Activated CD4-positive, alpha-beta T cell treated with anti-CD3 and anti-CD28 coated beads, Interleukin-2, amount 50 U/mL, for 24 hours (primary cell): Measurements from ENCODE around the gene BPIFB6.

ENCODE experiments used
- DNase-seq, 2 donors: peaks; one replicate each; pipeline ENCODE4 v3.0.0-alpha.2; 2020; ENCODE audit warnings: low read depth in 1 of 2, low spot score in 1 of 2

The BPIFB6 gene

GRCh38 chr20:33082546-33082945 is 51.1 kb downstream of the BPIFB6 start:
- DNase-seq, result no peak

GRCh38 chr20:33083544-33084340 is 52.3 kb downstream of the BPIFB6 start:
- DNase-seq, result no peak

- no peak for DNase-seq
Observed at GRCh38 chr20:33084722-33085121, 53.3 kb downstream of the BPIFB6 start.

DNA sequence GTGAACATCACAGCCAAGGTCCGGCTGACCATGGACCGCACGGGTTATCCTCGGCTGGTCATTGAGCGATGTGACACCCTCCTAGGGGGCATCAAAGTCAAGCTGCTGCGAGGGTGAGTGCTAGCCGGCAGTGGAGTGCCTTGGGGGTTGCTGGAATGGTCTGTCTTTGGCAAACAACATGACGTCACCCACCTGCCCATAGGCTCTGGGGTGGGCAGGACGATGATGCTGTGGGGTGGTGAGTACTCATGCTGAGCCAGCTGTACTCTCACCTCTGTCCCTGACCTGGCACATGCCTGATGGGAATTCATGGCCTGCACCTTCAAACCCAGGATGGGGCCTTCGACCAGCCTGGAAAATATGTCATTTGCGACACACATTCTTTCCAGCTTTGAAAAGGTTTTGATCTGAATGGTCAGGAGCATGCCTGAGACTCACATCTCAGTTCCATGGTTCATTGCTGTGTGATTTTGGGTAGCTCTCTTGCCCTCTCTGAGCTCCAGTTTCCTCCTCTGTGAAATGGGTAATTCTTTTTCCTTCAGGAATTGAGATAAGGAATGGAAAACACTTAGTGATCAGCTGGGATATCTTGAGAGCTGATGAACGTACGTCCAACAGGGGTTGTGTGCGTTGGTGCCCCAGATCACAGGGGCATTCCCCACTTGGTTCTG is 54.7 kb downstream of the BPIFB6 start:
- DNase-seq, result no peak

DNA sequence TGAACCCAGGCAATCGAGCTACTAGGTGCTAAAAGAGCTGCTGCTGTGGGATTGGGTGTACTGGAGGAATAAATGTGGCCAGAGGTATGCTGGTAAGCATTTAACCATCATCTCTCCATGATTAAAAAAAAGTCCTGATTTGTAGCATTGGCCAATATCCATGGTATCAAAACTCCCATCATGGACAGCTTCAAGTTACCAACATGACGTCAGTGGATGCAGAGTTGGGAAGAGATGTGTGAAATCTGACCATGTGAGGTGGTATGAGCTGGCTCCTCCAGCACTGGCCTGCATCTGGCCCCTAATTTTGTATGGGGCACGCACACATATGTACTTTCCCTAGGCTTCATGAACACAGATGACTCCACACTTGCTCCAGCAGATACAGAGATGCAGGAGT is 59.7 kb downstream of the BPIFB6 start:
- no peak for DNase-seq

GRCh38 chr20:33091693-33092092 is 60.2 kb downstream of the BPIFB6 start:
- DNase-seq, result no peak

GRCh38 chr20:33092361-33092760 is 60.9 kb downstream of the BPIFB6 start:
- no peak for DNase-seq

GRCh38 chr20:33093074-33093473 is 61.6 kb downstream of the BPIFB6 start:
- DNase-seq, result no peak

- no peak for DNase-seq
Observed at GRCh38 chr20:33093582-33093981, 62.1 kb downstream of the BPIFB6 start.
